ENCODE measurements around the gene ZNF426.

DNA sequence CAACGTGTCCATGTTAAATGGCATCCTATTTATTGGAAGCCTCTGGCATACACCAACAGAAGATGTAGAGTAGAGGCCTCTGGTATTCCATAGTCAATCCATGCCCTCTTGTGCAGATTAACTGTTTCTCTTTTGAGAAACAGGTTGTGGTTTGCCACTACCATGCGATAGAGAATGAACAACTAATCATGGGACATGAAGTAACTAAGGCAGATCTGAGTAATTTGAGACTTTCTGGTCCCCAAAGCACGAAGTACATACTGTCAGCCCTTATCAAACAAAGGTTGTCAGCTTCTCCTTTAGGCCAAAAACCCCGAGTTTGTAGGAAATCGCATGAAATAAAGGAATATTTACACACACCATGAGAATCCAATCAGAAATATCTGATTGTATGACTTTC, 42.3 kb upstream of the ZNF426 start:
- TF ChIP-seq POLR2AphosphoS5 (IDR thresholded peaks at IDR 0.05) (no peak), POLR2A (IDR thresholded peaks at IDR 0.05) (no peak), CTCF (IDR thresholded peaks at IDR 0.05 in 8 of 11, conservative IDR thresholded peaks at IDR 0.05 in 3 of 11) (no peak)
